Neural progenitor cell (in vitro differentiated cells): Measurements from ENCODE around the gene COQ10B. TPM values are rescaled to one million over a fixed set of nuclear protein-coding genes. Genes with fewer than 3 reads are reported as not detected.

ENCODE experiments used
- DNase-seq: peaks from one replicate; pipeline ENCODE4 v3.0.0-alpha.2; 2016; ENCODE audit warnings: low spot score
- H2AFZ ChIP-seq: fragments of 200-600 bp; sonication (generic); replicated peaks from 2 replicates; pipeline ENCODE4 v1.6.1; 2016; ENCODE audit warnings: antibody characterized with exemption
- H3F3A ChIP-seq: fragments of 200-600 bp; sonication (generic); 2 replicates; pipeline ENCODE4 v1.6.1; 2016; ENCODE audit warnings: antibody characterized with exemption, low read depth
- H3K27ac ChIP-seq: fragments of 200-600 bp; sonication (generic); 2 replicates; pipeline ENCODE4 v1.5.1; 2016; ENCODE audit warnings: mild to moderate bottlenecking
- H3K27me3 ChIP-seq: fragments of 200-600 bp; sonication (generic); 2 replicates; pipeline ENCODE4 v1.6.1; 2016; ENCODE audit warnings: mild to moderate bottlenecking, moderate library complexity
- H3K36me3 ChIP-seq: fragments of 200-600 bp; sonication (generic); 2 replicates; pipeline ENCODE4 v1.5.1; 2016
- H3K4me1 ChIP-seq: fragments of 200-600 bp; sonication (generic); 2 replicates; pipeline ENCODE4 v1.6.1; 2016; ENCODE audit warnings: mixed run types
- H3K4me2 ChIP-seq: fragments of 200-600 bp; sonication (generic); 2 replicates; pipeline ENCODE4 v1.6.1; 2016
- H3K4me3 ChIP-seq: fragments of 200-600 bp; sonication (generic); 2 replicates; pipeline ENCODE4 v1.5.1; 2016
- H3K79me2 ChIP-seq: fragments of 200-600 bp; sonication (generic); 2 replicates; pipeline ENCODE4 v1.6.1; 2016; ENCODE audit warnings: low read depth
- H3K9ac ChIP-seq: fragments of 200-600 bp; sonication (generic); 2 replicates; pipeline ENCODE4 v1.6.1; 2016
- H3K9me3 ChIP-seq: fragments of 200-600 bp; sonication (generic); 2 replicates; pipeline ENCODE4 v1.5.1; 2016; ENCODE audit warnings: low read depth
- H4K20me1 ChIP-seq: fragments of 200-600 bp; sonication (generic); 2 replicates; pipeline ENCODE4 v1.6.1; 2016; ENCODE audit warnings: low read depth
- H3K27ac Mint-ChIP-seq: 3 replicates; pipeline ENCODE4 v1.8.0; 2021; ENCODE audit warnings: mixed read lengths
- H3K27me3 Mint-ChIP-seq: 2 replicates; pipeline ENCODE4 v1.8.0; 2022; ENCODE audit warnings: low read depth, mild to moderate bottlenecking, inconsistent platforms, moderate library complexity, mixed read lengths; ENCODE audit not compliant: insufficient read depth
- H3K36me3 Mint-ChIP-seq: 3 replicates; pipeline ENCODE4 v1.8.0; 2021; ENCODE audit warnings: mixed read lengths
- H3K4me1 Mint-ChIP-seq: 3 replicates; pipeline ENCODE4 v1.8.0; 2021; ENCODE audit warnings: mixed read lengths
- H3K4me3 Mint-ChIP-seq: 3 replicates; pipeline ENCODE4 v1.8.0; 2021; ENCODE audit warnings: mild to moderate bottlenecking, moderate library complexity, mixed read lengths
- H3K9me3 Mint-ChIP-seq: 3 replicates; pipeline ENCODE4 v1.8.0; 2020; ENCODE audit warnings: mixed read lengths
- CTCF ChIP-seq: fragments of 200-600 bp; sonication (generic); IDR thresholded peaks from 2 replicates; pipeline ENCODE4 v1.5.1; 2017; ENCODE audit warnings: antibody characterized with exemption, mild to moderate bottlenecking
- EZH2 ChIP-seq: fragments of 200-600 bp; sonication (generic); IDR thresholded peaks from 2 replicates; pipeline ENCODE4 v1.6.1; 2017; ENCODE audit warnings: antibody characterized with exemption, mild to moderate bottlenecking, moderate library complexity
- EZH2phosphoT487 ChIP-seq: fragments of 200-600 bp; sonication (generic); IDR thresholded peaks from 2 replicates; pipeline ENCODE4 v1.6.1; 2017; ENCODE audit warnings: antibody characterized with exemption
- total RNA-seq: library from RNA; depleted of rRNA; stranded (reverse); fragments of >200 nt; gene quantifications from 2 replicates; pipeline ENCODE4 v1.2.3, GENCODE V29; 2015; ENCODE audit warnings: low replicate concordance

Gene COQ10B
- total RNA-seq, 1 donor from 2014 or later, result 20.1 TPM

GRCh38 chr2:197455428-197455827, 2.1 kb downstream of the COQ10B start:
- Histone ChIP-seq H3K4me1 (peaks cover 11% of the 10 kb centered on the region), H3K27ac (no peak overlapping the region), H3K36me3 (no peaks in the 10 kb centered on the region), H3K4me3 (no peak overlapping the region), H3K4me2 (no peak overlapping the region), H3K9me3 (no peaks in the 10 kb centered on the region), H4K20me1 (no peaks in the 10 kb centered on the region), H3F3A (peaks cover 19% of the 10 kb centered on the region), H2AFZ (no peak overlapping the region), H3K79me2 (peaks cover 50% of the 10 kb centered on the region), H3K27me3 (no peaks in the 10 kb centered on the region), H3K9ac (no peak overlapping the region)
- Mint-ChIP-seq H3K27ac (no peak overlapping the region), H3K27me3 (peaks cover 2% of the 10 kb centered on the region), H3K9me3 (no peaks in the 10 kb centered on the region), H3K36me3 (peaks cover 2% of the 10 kb centered on the region), H3K4me1 (peaks cover 19% of the 10 kb centered on the region), H3K4me3 (peak overlapping the region; percentile 57)
- TF ChIP-seq EZH2phosphoT487, result no peak
- TF ChIP-seq CTCF, result no peak
- no peak for TF ChIP-seq EZH2
- no peak for DNase-seq

- peaks cover 33% of the 10 kb centered on the region for H3K79me2 ChIP-seq
These were observed 7.3 kb downstream of the COQ10B start for GRCh38 chr2:197460649-197461048.

GRCh38 chr2:197461057-197461456, 7.7 kb downstream of the COQ10B start:
- Histone ChIP-seq H3K9ac (no peak overlapping the region), H3K36me3 (no peaks in the 10 kb centered on the region), H3K4me3 (no peak overlapping the region), H3K27ac (no peak overlapping the region), H3K79me2 (peaks cover 28% of the 10 kb centered on the region), H3F3A (no peaks in the 10 kb centered on the region), H2AFZ (no peak overlapping the region), H3K4me1 (no peaks in the 10 kb centered on the region), H3K4me2 (no peak overlapping the region), H3K9me3 (no peaks in the 10 kb centered on the region), H3K27me3 (no peaks in the 10 kb centered on the region), H4K20me1 (no peaks in the 10 kb centered on the region)
- Mint-ChIP-seq H3K27ac (no peak overlapping the region), H3K9me3 (no peaks in the 10 kb centered on the region), H3K36me3 (peaks cover 3% of the 10 kb centered on the region), H3K4me1 (no peaks in the 10 kb centered on the region), H3K4me3 (no peak overlapping the region), H3K27me3 (no peaks in the 10 kb centered on the region)
- TF ChIP-seq EZH2 (no peak), CTCF (no peak), EZH2phosphoT487 (no peak)
- no peak for DNase-seq

More at GRCh38 chr2:197460649-197461048, 7.3 kb downstream of the COQ10B start:
- Histone ChIP-seq H3K27me3 (no peaks in the 10 kb centered on the region), H3K27ac (no peak overlapping the region), H3K9ac (no peak overlapping the region), H3K4me3 (no peak overlapping the region), H4K20me1 (no peaks in the 10 kb centered on the region), H3K36me3 (no peaks in the 10 kb centered on the region), H2AFZ (no peak overlapping the region), H3K9me3 (no peaks in the 10 kb centered on the region), H3F3A (no peaks in the 10 kb centered on the region), H3K4me1 (no peaks in the 10 kb centered on the region), H3K4me2 (no peak overlapping the region)
- TF ChIP-seq EZH2phosphoT487, result no peak
- TF ChIP-seq EZH2, result no peak
- TF ChIP-seq CTCF, result no peak
- no peaks in the 10 kb centered on the region for H3K9me3 Mint-ChIP-seq
- H3K27ac Mint-ChIP-seq, result no peak overlapping the region
- H3K4me1 Mint-ChIP-seq, result no peaks in the 10 kb centered on the region
- H3K27me3 Mint-ChIP-seq, result no peaks in the 10 kb centered on the region
- peaks cover 2% of the 10 kb centered on the region for H3K36me3 Mint-ChIP-seq
- no peak overlapping the region for H3K4me3 Mint-ChIP-seq
- DNase-seq, result no peak
